COR-L47 (cell line): ENCODE results near the gene DCST2.
"Not testable (repeated sequence)": the region's sequence is repeated elsewhere in the genome, so short reads cannot be mapped to it uniquely, and the experiment has no call there.

Experiments
- DNase-seq: peaks from one replicate; lab custom pipeline; 2025; lab: John Stamatoyannopoulos, UW

Gene DCST2

GRCh38 chr1:154996966-154997701, 36.4 kb downstream of the DCST2 start:
- no peak for DNase-seq

GRCh38 chr1:154995301-154995983, 38.1 kb downstream of the DCST2 start:
- DNase-seq: peak; percentile 23

- no peak for DNase-seq
Measured at GRCh38 chr1:154994591-154994990, 39.0 kb downstream of the DCST2 start.

- no peak for DNase-seq
Measured at GRCh38 chr1:154994269-154994587, 39.4 kb downstream of the DCST2 start.

- no peak for DNase-seq
Measured at GRCh38 chr1:154993572-154994268, 39.9 kb downstream of the DCST2 start, which contains the start of gene LENEP. TSS of gene LENEP (plus strand) at chr1:154993586. CDS start at chr1:154993608, 22 bp downstream.

- DNase-seq: no peak
Measured at GRCh38 chr1:154992721-154993571, 40.6 kb downstream of the DCST2 start.

- DNase-seq: no peak
Measured at GRCh38 chr1:154990276-154990675, 43.3 kb downstream of the DCST2 start.

- DNase-seq: no peak
Measured at GRCh38 chr1:154989195-154989860, 44.3 kb downstream of the DCST2 start.

GRCh38 chr1:154988058-154988954, 45.3 kb downstream of the DCST2 start:
- no peak for DNase-seq

GRCh38 chr1:154987326-154987725, 46.3 kb downstream of the DCST2 start:
- no peak for DNase-seq

GRCh38 chr1:154986736-154987135, 46.8 kb downstream of the DCST2 start:
- DNase-seq: not testable (repeated sequence)

- no peak for DNase-seq
Measured at GRCh38 chr1:154983776-154984466, 49.7 kb downstream of the DCST2 start.

GRCh38 chr1:154982897-154983648, 50.5 kb downstream of the DCST2 start, which contains the start of gene FLAD1:
TSS of gene FLAD1 (plus strand) at chr1:154983344. CDS start at chr1:154983695, 351 bp downstream.
- peak; percentile 99 for DNase-seq

- DNase-seq: no peak
Measured at GRCh38 chr1:154982341-154982740, 51.2 kb downstream of the DCST2 start.

- DNase-seq: no peak
Measured at GRCh38 chr1:154978360-154978759, 55.2 kb downstream of the DCST2 start.

GRCh38 chr1:154977762-154978161, 55.8 kb downstream of the DCST2 start:
- not testable (repeated sequence) for DNase-seq

- DNase-seq: no peak
Measured at GRCh38 chr1:154975409-154976059, 58.0 kb downstream of the DCST2 start.

GRCh38 chr1:154974808-154975408, 58.7 kb downstream of the DCST2 start:
- peak; percentile 92 for DNase-seq
